Activated effector memory CD4-positive, alpha-beta T cell treated with Interleukin-2 at 50 U/mL for 16 hours (primary cell): Measurements from ENCODE around the gene DIAPH3.
"Not testable (repeated sequence)": the region's sequence is repeated elsewhere in the genome, so short reads cannot be mapped to it uniquely, and the experiment has no call there.

Experiments
- DNase-seq: peaks from one replicate; pipeline ENCODE4 v3.0.0-alpha.2; 2020

Gene DIAPH3

DNA sequence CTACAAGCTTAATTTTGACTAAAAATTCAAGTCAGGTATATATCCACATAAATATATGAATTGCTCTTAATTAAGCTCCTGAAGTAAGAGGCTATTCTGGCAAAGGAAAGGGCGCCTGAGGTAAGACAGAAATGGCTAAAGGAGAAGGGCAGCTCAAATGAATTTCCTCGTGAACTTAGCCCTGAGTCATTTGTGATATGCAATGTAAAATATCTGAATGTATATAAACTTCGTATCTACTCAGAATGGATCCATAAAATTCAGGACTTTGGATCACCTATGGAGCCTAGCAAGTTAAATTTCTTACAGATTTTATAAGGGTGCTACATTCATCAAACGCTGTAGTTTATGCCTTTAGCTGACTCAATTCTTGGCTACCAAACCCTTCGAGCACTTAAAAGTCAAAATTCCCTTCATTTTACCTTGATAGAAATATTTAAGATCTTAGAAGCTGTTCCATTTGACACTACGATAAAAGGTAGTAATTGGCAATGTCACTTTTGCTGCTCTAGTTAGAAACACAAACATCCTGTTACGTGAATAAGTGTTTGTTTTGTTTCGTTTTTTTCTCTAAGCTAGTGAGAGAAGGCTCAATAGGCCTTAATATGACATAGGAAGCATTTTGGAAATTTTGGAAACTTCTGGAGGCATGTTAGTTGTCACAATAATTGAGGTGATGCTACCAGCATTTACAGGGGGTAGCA lies 69.2 kb downstream of the DIAPH3 start:
- DNase-seq: no peak

DNA sequence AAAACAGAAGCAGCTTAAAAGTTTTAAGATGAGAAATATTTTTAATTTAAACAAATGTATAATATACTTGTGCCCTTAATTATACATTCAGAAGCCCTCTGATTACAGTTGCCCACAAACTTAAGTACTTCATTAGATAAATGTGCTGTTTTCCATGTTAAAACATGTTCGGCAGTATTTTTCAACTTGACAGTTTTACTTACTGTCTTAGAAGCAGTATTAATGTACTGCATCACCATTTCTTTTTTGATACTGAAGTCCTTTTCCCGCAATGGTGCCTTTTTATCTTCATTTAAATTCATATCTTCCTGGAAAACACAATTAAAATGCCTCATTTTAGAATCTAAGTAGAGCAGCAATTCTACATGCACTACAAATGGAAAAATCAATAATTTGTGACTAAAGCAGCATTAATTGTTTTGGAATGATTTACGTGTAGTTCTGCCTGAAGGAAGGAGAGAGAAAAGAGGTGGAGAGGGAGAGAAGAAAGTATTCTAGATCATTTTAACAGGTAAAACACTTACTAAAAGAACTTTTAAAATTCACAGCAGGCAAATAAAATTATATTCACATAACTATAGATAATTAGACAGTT lies 70.2 kb downstream of the DIAPH3 start:
- no peak for DNase-seq

- DNase-seq: no peak
Measured at GRCh38 chr13:60091573-60091972, 72.2 kb downstream of the DIAPH3 start.

GRCh38 chr13:60090574-60090973 lies 73.2 kb downstream of the DIAPH3 start:
- no peak for DNase-seq

GRCh38 chr13:60083780-60084179 lies 79.9 kb downstream of the DIAPH3 start:
- not testable (repeated sequence) for DNase-seq

DNA sequence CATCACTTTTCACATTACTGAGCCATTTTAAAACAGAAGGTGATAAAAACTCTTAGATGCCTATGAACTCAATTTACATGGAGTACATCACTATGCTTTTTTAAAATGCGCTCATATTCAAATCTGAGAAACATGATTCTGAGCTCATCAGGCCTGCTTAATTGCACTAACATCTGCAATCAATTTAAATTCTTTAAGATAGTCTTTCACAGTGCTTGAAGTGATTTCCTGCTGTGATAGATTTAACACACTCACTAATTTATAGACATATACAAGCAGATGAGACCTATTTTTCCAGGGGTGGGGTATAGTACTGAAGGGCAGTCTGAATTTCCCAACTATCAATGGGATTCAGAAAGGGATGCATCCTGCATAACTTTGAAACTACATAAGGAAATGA lies 82.9 kb downstream of the DIAPH3 start:
- DNase-seq: no peak

DNA sequence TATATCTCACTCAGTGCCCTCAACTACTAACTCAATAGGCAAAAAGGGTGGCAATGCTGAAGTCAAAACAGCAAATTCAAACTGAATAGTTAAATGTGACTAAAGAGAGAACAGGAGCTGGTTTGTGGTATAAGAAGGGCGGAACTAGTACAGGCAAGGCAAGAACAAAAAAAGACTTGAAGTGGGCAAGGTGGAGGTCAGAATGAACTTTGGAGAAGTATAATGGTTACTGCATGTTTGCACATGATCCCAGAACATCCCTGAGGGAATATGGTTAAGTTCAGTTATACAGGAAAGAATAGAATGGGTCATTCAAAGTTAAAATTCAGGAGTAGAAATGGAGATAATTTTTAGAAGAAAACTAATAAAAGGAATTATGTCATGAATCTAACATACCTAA lies 85.5 kb downstream of the DIAPH3 start:
- DNase-seq: no peak

DNA sequence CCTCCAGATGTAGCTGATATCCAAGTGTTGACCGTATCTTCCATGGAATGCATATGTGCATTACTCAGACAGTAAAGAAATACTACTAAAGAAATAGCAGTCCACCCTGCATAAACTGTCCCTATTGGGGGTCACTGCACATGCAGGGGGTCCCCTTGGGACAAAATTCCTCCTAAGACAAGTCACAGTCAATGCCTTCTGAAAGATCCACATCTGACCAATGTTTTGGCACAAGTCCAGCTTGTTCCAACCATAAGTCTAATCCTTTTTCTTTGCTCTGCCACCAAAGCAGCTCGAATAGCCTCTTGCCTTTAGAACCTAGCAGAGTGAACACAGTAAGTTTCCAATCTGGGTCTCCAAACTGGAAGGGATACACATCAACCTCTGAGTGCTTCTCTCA lies 87.9 kb downstream of the DIAPH3 start:
- DNase-seq: no peak

DNA sequence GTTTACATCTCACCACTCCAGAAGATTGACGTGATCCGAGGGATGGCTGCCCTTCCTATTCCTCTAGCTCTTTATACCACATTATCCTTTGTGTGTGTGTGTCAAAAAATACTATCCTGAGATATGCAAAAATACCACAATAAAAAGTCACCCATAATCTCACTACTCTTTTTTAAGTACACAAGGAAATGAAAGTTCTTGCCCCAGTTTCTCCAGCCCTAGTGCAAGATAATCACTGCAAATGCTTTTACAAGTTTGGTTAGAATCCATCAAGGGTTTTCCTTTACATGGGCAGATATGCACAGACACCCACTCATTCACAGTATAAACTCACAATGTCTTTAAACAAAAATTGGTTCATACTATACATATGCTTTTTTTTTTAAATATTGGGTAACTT lies 89.3 kb downstream of the DIAPH3 start:
- DNase-seq: no peak

DNA sequence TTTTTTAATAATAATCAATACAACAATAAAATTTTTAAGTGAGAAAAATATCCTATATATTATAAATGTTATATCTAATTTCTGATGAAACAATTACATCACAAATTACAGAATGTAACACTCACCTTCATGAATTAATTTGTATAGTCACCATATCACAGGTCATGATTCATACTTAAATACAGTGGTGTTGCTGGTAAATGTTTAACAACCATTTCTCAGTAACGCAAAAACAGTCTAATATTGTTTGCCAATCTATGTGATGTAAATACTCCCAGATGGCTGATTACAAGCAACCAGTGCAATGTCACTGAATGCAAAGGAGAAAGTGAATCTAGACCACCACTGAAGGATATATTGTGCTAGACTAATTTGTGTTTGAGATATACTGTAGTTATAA lies 97.5 kb downstream of the DIAPH3 start:
- no peak for DNase-seq

DNA sequence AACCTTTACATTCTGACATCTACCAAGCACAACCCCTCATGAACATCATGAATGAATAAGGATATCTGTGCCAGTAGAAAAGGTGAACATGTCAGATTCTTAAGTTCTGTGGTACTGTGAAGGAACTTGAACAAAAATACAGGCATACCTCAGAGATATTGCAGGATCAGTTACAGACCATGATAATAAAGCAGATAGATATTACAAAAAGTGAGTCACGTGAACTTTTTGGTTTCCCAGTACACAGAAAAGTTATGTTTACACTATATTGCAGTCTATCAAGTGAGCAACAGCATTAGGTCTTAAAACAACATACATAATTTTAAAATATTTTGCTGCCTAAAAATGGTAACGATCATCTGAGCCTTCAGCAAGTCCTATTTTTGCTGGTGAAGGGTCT lies 101.2 kb downstream of the DIAPH3 start:
- DNase-seq: no peak

DNA sequence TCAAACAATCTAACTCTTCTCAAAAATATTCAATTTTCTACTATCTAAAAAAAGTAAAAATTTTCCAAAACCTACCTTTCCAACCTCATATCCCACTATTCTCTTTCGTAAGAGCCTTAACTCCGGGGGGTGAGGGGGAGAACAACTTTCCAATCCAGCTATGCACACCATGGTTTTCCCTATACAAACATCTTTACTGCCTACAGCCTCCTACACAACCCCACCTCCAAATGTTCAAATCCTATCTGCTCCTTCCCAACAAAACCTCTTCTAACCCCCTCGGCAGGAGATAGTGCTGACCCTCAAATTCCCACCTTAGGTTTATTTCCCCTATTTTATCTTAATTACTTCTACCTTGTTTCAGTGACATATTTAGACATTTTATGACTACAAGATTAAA lies 102.0 kb downstream of the DIAPH3 start:
- no peak for DNase-seq

DNA sequence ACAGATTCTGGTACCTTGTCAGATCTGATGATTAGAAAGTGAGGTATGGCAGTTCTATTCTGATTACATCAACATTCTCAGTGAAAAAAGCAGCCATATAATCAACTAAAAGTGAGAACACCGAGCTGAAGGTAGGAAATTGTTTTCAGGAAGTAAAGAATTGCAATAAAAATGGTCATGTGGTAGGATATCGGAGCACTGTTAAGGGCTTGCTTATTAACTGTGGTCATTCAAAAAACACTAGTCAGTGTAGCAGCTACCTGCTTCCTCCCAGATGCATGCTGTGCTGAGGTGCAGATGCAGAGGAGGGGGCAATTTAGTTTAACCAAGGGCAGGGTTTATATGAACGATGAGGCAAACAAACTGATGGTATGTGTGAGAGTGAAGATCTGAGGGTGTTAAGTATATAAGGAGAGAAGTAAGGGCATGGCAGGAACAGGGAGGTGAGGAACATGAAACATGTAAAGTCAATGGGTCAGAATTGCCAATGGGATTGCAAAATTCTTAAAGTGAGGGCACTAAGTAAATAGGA lies 111.9 kb downstream of the DIAPH3 start:
- DNase-seq: no peak

GRCh38 chr13:60048353-60048752 lies 115.4 kb downstream of the DIAPH3 start:
- not testable (repeated sequence) for DNase-seq

DNA sequence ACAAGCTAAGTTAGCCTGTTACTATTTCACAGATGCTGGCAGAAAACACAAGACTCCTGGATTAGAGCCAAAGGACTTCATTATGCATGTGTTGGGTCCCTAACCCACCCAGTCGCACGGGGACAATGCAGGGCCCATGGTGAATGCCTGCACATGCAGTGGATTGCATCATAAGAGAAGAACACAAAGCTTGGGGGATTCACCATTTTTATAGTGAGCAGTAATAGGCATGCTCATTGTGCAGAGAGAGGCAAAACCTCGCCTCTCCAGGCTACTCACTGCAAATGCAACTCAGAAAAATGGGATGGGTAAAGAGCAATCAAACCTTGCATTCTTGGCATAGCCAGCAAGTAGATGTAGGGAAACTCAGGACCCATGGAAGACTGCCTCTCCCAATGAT lies 115.8 kb downstream of the DIAPH3 start:
- no peak for DNase-seq

GRCh38 chr13:60044321-60044720 lies 119.4 kb downstream of the DIAPH3 start:
- DNase-seq: no peak

- no peak for DNase-seq
Measured at GRCh38 chr13:60043262-60043661, 120.5 kb downstream of the DIAPH3 start.

- not testable (repeated sequence) for DNase-seq
Measured at GRCh38 chr13:60040668-60041067, 123.1 kb downstream of the DIAPH3 start.

- DNase-seq: no peak
Measured at GRCh38 chr13:60035874-60036273, 127.9 kb downstream of the DIAPH3 start.

DNA sequence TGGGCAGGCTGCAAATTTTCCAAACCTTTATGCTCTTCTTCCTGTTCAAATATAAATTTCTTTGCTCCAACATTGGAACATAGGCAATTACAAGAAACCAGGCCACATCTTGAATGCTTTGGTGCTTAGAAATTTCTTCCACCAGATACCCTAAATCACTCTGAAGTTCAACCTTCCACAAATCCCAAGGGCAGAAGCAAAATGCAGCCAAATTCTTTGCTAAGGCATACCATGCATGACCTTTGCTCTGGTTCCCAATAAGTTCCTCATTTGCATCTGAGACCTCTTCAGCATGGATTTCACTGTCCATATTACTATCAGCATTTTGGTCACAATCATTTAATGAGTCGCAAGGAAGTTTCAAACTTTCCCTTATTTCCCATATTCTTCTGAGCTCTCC lies 130.9 kb downstream of the DIAPH3 start:
- no peak for DNase-seq

GRCh38 chr13:60028021-60028420 lies 135.7 kb downstream of the DIAPH3 start:
- DNase-seq: no peak

DNA sequence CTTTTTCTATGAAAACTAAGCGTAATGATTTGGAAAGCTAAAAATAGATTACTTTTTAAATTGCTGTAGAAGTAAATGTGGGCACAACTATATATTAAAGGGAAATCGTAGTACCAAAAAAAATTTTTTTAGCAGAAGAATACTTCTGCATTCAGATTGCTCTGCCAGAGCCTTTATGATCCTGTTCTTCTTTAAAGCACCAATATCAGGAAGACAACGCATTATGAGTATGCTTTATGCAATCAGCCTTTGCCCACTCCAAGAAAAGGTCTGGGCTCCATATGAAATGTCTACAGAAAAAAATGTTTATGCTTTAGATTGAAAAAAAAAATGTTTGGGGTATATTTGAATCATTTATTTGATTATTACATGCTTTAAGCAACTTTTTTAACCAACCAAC lies 137.4 kb downstream of the DIAPH3 start:
- DNase-seq: no peak

DNA sequence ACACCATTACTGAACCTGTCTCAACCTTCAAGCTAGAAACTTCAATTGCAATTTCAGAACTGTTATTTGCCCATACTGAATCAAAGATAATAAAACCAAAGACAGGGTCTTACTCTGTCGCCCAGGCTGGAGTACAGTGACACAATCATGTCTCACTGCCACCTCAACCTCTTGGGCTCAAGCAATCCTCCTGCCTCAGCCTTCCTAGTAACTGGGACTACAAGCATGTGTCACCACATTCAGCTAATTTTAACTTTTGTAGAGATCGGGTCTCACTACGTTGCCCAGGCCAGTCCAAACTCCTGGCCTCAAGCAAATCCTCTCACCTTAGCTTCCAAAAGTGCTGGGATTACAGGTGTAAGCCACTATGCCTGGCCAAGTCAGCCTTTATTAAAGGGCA lies 143.4 kb downstream of the DIAPH3 start:
- no peak for DNase-seq

DNA sequence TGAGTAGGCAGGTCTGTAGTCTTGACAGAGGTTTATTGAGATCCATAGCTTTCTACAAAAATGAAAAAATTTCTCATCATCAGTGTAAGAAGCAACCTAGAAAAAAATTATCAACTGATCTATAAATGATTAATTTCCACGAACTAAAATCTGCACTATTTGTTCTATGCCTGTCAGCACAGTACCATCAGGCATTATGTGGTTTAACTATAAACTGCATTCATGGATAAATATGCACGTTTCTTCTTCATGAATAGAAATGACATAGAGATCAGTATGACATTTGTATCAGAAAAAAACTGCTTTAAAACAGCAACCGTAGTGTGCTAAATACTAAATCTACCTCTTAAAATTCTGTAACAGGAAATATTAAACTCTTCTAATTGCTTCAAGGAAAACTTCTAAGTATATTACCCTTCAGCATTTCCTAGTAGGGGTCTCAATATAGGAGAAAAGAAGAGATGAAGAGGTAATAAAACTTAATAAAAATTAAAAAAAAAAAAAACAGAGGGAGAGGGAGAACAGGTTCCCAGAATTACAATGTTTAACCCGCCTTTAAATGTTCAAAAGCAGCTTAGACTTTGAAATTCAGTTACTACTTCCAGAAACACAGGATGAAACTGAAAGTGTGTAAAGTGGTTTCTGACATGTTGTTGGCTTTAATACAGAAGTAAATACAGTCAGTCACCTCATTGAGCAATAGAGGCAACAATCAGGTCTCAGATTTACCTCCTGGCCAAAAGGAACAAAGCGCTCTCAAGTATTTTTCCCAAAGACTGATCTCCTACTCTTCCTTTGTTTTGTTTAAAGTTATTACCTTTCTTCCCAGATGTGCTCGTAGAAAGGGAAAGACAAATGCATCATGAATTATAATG lies 144.4 kb downstream of the DIAPH3 start:
- no peak for DNase-seq
